Measurements from ENCODE around the gene RSAD2. TPM values are rescaled to one million over a fixed set of nuclear protein-coding genes. Genes with fewer than 3 reads are reported as not detected.

Gene RSAD2
- total RNA-seq, 1 experiment from 2014 or later: 6.9 TPM

DNA sequence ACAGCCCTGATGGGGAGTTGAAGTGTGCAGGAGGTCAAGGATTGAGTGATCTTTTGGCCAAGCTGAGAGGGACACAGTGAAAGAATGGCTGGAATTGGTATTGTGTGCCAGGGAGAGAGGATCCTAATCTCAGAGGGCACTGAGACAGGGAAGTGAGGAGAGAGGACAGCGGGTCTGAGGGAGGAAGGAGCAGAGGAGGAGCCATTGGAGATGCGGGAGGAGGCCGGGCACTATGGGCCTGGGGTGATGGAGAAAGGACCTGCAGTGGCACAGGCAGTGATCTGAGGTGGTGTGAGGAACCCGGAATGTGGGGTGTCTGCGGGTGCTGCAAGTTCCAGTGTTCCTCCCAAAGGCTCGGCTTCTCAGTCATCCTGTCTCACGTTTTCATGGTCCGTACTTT lies 66.4 kb downstream of the RSAD2 start:
- H3K27me3 ChIP-seq: no peaks in the 10 kb centered on the region
- no peaks in the 10 kb centered on the region for H3K9me3 ChIP-seq
- no peak overlapping the region for H3K4me3 ChIP-seq
- no peaks in the 10 kb centered on the region for H3K36me3 ChIP-seq
- DNase-seq: no peak

DNA sequence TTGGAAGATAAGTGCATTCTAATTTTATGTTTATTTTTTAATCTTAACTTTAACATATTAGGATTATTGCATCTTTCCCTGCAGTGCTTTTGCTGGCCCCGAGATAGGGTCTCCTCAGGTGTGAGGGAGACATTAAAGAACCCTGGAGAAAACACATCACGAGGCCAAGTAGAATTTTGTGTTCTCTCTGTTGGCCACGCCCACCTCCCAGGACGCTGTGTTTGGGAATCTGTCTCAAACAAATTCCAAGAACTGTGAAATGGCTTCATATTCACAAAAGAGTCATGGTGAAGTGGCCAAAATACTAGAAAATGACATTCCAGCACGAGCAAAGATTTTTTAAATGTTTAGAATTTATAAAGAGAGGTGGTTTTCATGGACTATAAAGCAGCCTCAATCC lies 67.0 kb downstream of the RSAD2 start:
- Histone ChIP-seq H3K36me3 (no peaks in the 10 kb centered on the region), H3K4me3 (no peak overlapping the region), H3K27me3 (no peaks in the 10 kb centered on the region), H3K9me3 (no peaks in the 10 kb centered on the region)
- no peak for DNase-seq

DNA sequence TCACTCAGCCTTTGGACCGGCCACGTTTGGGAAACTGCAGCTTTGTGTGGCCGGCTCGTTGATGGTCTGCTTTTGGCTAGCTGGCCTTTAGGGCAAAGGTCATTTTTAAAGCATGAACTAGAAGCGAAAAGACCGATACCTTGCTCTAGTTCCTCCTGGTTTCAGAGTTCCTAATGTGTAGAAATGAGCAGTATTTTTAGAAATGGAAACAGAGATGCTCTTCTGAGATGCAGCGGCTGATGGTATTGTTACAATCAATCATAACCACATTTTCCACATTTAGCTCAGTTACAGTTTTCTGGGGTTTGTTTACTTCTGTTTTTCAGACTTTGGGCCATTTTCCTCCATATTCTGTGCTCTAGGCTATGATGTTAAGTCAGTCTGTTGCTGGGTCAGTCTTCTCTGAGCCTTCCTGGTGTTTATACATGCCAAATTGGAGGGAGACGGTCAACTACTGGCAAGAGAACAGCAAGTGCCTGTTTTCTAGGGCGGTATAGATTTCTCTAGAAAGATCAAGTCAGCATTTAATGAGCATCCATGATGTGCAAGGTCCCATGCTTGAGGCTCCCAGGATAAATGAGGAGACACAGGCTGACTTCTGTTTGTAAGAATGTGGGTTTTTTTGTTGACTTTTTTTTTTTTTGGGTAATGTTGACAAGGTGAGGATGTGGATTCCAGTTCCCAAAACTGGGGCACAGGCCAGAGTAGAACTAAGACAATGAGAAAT lies 67.7 kb downstream of the RSAD2 start:
- H3K4me3 ChIP-seq: no peak overlapping the region
- H3K27me3 ChIP-seq: no peaks in the 10 kb centered on the region
- no peaks in the 10 kb centered on the region for H3K9me3 ChIP-seq
- DNase-seq: no peak
- H3K36me3 ChIP-seq: no peaks in the 10 kb centered on the region

DNA sequence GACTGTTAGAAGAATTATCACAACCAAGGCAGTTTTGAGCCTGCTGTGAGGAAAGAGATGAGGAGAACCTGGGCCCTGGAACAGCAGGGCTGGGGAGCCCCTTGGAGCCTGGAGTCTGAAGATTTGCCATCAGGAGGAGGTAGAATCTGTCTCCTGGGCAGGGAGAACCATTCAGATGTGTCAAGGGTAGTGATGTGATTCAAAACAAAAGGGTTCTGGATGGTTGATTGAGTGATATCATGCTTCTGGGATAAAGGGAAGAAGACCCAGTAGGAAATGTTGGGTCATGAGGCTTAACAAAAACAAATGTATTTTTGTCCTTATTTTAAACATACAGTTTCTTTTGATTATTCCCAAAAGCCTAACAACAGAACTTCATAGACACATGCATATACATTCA lies 68.2 kb downstream of the RSAD2 start:
- no peak overlapping the region for H3K4me3 ChIP-seq
- no peaks in the 10 kb centered on the region for H3K9me3 ChIP-seq
- H3K36me3 ChIP-seq: no peaks in the 10 kb centered on the region
- no peak for DNase-seq
- H3K27me3 ChIP-seq: no peaks in the 10 kb centered on the region

DNA sequence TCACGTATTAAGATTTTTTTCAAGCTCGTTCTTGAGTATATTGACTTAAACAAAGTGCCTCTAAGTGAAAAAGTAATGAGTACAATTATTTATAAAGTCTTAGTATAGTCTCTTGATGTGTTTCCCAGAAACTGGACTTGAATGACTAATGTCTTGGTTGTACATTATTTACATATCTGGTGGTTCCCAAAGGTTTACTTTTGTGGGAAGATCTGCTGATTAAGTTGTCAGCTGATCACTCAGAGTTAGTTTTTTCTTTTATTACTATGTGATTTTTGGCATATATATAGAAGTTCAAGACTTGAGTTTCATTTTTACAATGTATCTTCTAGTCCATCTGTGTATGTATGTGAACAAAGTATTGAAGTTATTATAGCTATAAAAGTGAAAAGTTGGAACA lies 69.1 kb downstream of the RSAD2 start:
- no peak overlapping the region for H3K4me3 ChIP-seq
- H3K36me3 ChIP-seq: no peaks in the 10 kb centered on the region
- H3K9me3 ChIP-seq: no peaks in the 10 kb centered on the region
- no peak for DNase-seq
- H3K27me3 ChIP-seq: no peaks in the 10 kb centered on the region

Other genes starting within 250 kb of the RSAD2 start
- gene CMPK2, start 11.9 kb upstream of the RSAD2 start, total RNA-seq (2014; rRNA removed; shearing (Covaris generic); ENCODE audit: low replicate concordance): 2.3 and 6.6 TPM in 2 replicates
- gene RNF144A, start 39.6 kb downstream of the RSAD2 start, total RNA-seq (2014; rRNA removed; shearing (Covaris generic); ENCODE audit: low replicate concordance): 1.1 and 4.6 TPM in 2 replicates